Activated naive CD8-positive, alpha-beta T cell treated with anti-CD3 and anti-CD28 coated beads, Interleukin-2, amount 10 ng/mL, durations not matched to agents 7 days and 5 days (primary cell): ENCODE data around the gene CUX1. TPM values are rescaled to one million over a fixed set of nuclear protein-coding genes. Genes with fewer than 3 reads are reported as not detected.
"Not testable (repeated sequence)": the region's sequence is repeated elsewhere in the genome, so short reads cannot be mapped to it uniquely, and the experiment has no call there.

Experiments used
- ATAC-seq: fragments of 150-1000 bp; cut with Tn5 transposase; one replicate; pipeline ENCODE4 v1.10.0; 2021; ENCODE audit warnings: low read depth, moderate library complexity
- POLR2A ChIA-PET: fragments of 350-600 bp; sonication (Branson Sonifier 250); formaldehyde crosslinking; loops from one replicate; lab custom pipeline; 2021; ENCODE audit warnings: antibody characterized with exemption; lab: Charles Lee
- DNase-seq: peaks from one replicate; pipeline ENCODE4 v3.0.0; 2021
- H3K27ac Mint-ChIP-seq: one replicate; pipeline ENCODE4 v1.8.0; 2022; ENCODE audit warnings: mild to moderate bottlenecking, mixed read lengths
- H3K27me3 Mint-ChIP-seq: one replicate; pipeline ENCODE4 v1.8.0; 2022; ENCODE audit warnings: mild to moderate bottlenecking, moderate library complexity, mixed read lengths
- H3K36me3 Mint-ChIP-seq: one replicate; pipeline ENCODE4 v1.8.0; 2021; ENCODE audit warnings: mild to moderate bottlenecking, mixed read lengths
- H3K4me1 Mint-ChIP-seq: one replicate; pipeline ENCODE4 v1.8.0; 2021; ENCODE audit warnings: mixed read lengths
- H3K4me3 Mint-ChIP-seq: one replicate; pipeline ENCODE4 v1.8.0; 2022; ENCODE audit warnings: mild to moderate bottlenecking, moderate library complexity, mixed read lengths
- H3K9me3 Mint-ChIP-seq: one replicate; pipeline ENCODE4 v1.8.0; 2021; ENCODE audit warnings: mixed read lengths
- total RNA-seq, 2 experiments: library from RNA; stranded (reverse); gene quantifications; one replicate each; pipeline ENCODE4 v1.2.3, GENCODE V29; 2021

The CUX1 gene
- total RNA-seq, 2 experiments from 2014 or later, result 35.7 to 37.6 TPM

GRCh38 chr7:101812595-101812994 lies 4.8 kb upstream of the CUX1 start:
- peaks cover 28% of the 10 kb centered on the region for H3K27me3 Mint-ChIP-seq
- H3K4me1 Mint-ChIP-seq, result peaks cover 5% of the 10 kb centered on the region
- no peak for DNase-seq
- H3K27ac Mint-ChIP-seq, result no peak overlapping the region
- H3K9me3 Mint-ChIP-seq, result no peaks in the 10 kb centered on the region
- POLR2A ChIA-PET, result no interaction called here
- no peak for ATAC-seq
- no peak overlapping the region for H3K4me3 Mint-ChIP-seq
- no peaks in the 10 kb centered on the region for H3K36me3 Mint-ChIP-seq

- POLR2A ChIA-PET, result interaction anchor here (1.0 kb wide), 1 partner anchor 71 kb away, joined by 4 read pairs; no protein-coding TSS in a partner anchor
- no peaks in the 10 kb centered on the region for H3K9me3 Mint-ChIP-seq
- ATAC-seq, result no peak
- DNase-seq, result no peak
- H3K36me3 Mint-ChIP-seq, result no peaks in the 10 kb centered on the region
- H3K27ac Mint-ChIP-seq, result no peak overlapping the region
- H3K4me1 Mint-ChIP-seq, result peaks cover 10% of the 10 kb centered on the region
- peaks cover 37% of the 10 kb centered on the region for H3K27me3 Mint-ChIP-seq
- H3K4me3 Mint-ChIP-seq, result peak overlapping the region; percentile 60
Measured at GRCh38 chr7:101813402-101814019, 3.9 kb upstream of the CUX1 start.

- DNase-seq (peak; percentile 75), ATAC-seq (peak; percentile 34)
- Mint-ChIP-seq H3K27me3 (peaks cover 41% of the 10 kb centered on the region), H3K9me3 (no peaks in the 10 kb centered on the region), H3K4me3 (peak overlapping the region; percentile 83), H3K4me1 (peaks cover 12% of the 10 kb centered on the region), H3K36me3 (no peaks in the 10 kb centered on the region), H3K27ac (peak overlapping the region; percentile 34)
- POLR2A ChIA-PET, result interaction anchor here (0.8 to 1.0 kb wide), 2 partner anchors 70 to 72 kb away, joined by 3 to 4 read pairs; no protein-coding TSS in a partner anchor
Measured at GRCh38 chr7:101814081-101814990, 3.1 kb upstream of the CUX1 start.

- peak; percentile 55 for ATAC-seq
- POLR2A ChIA-PET, result interaction anchor here (0.8 kb wide), 1 partner anchor 71 kb away, joined by 3 read pairs; no protein-coding TSS in a partner anchor
- H3K27ac Mint-ChIP-seq, result peak overlapping the region; percentile 34
Measured at GRCh38 chr7:101814991-101815825, 2.2 kb upstream of the CUX1 start.

GRCh38 chr7:101815826-101816594 lies 1.4 kb upstream of the CUX1 start:
- Mint-ChIP-seq H3K4me1 (peaks cover 12% of the 10 kb centered on the region), H3K27ac (peak overlapping the region; percentile 56), H3K4me3 (peak overlapping the region; percentile 79), H3K9me3 (no peaks in the 10 kb centered on the region), H3K36me3 (no peaks in the 10 kb centered on the region), H3K27me3 (peaks cover 39% of the 10 kb centered on the region)
- ATAC-seq (peak; percentile 83), DNase-seq (peak; percentile 82)
- POLR2A ChIA-PET, result no interaction called here

More at GRCh38 chr7:101814991-101815825, 2.2 kb upstream of the CUX1 start:
- Mint-ChIP-seq H3K36me3 (no peaks in the 10 kb centered on the region), H3K27me3 (peaks cover 41% of the 10 kb centered on the region), H3K9me3 (no peaks in the 10 kb centered on the region), H3K4me1 (peaks cover 12% of the 10 kb centered on the region), H3K4me3 (peak overlapping the region; percentile 83)
- peak; percentile 80 for DNase-seq

- Mint-ChIP-seq H3K9me3 (no peaks in the 10 kb centered on the region), H3K27me3 (peaks cover 34% of the 10 kb centered on the region), H3K4me1 (peaks cover 12% of the 10 kb centered on the region), H3K4me3 (no peak overlapping the region), H3K27ac (no peak overlapping the region), H3K36me3 (no peaks in the 10 kb centered on the region)
- DNase-seq (peak; percentile 55), ATAC-seq (no peak)
- POLR2A ChIA-PET, result interaction anchor here (1.0 kb wide), 1 partner anchor 73 kb away, joined by 3 read pairs; no protein-coding TSS in a partner anchor
Measured at GRCh38 chr7:101816595-101817470, 593 bp upstream of the CUX1 start.

- DNase-seq (no peak), ATAC-seq (no peak)
- H3K9me3 Mint-ChIP-seq, result no peaks in the 10 kb centered on the region
- H3K4me1 Mint-ChIP-seq, result peaks cover 14% of the 10 kb centered on the region
- peaks cover 18% of the 10 kb centered on the region for H3K27me3 Mint-ChIP-seq
- no peak overlapping the region for H3K27ac Mint-ChIP-seq
- no peaks in the 10 kb centered on the region for H3K36me3 Mint-ChIP-seq
- POLR2A ChIA-PET, result interaction anchor here (1.2 kb wide), 1 partner anchor 75 kb away, joined by 3 read pairs; no protein-coding TSS in a partner anchor
- H3K4me3 Mint-ChIP-seq, result peak overlapping the region; percentile 59
Measured at GRCh38 chr7:101818287-101819071, 1.1 kb downstream of the CUX1 start.

GRCh38 chr7:101819183-101819582 lies 1.8 kb downstream of the CUX1 start:
- no peak overlapping the region for H3K4me3 Mint-ChIP-seq
- POLR2A ChIA-PET, result interaction anchor here (1.2 kb wide), 1 partner anchor 76 kb away, joined by 3 read pairs; no protein-coding TSS in a partner anchor
- no peak overlapping the region for H3K27ac Mint-ChIP-seq
- H3K9me3 Mint-ChIP-seq, result no peaks in the 10 kb centered on the region
- ATAC-seq, result no peak
- peaks cover 16% of the 10 kb centered on the region for H3K27me3 Mint-ChIP-seq
- no peaks in the 10 kb centered on the region for H3K36me3 Mint-ChIP-seq
- peaks cover 15% of the 10 kb centered on the region for H3K4me1 Mint-ChIP-seq
- no peak for DNase-seq

- Mint-ChIP-seq H3K9me3 (no peaks in the 10 kb centered on the region), H3K4me1 (peaks cover 12% of the 10 kb centered on the region), H3K4me3 (no peak overlapping the region), H3K27me3 (peaks cover 16% of the 10 kb centered on the region), H3K36me3 (no peaks in the 10 kb centered on the region), H3K27ac (no peak overlapping the region)
- ATAC-seq (no peak), DNase-seq (no peak)
- POLR2A ChIA-PET, result no interaction called here
Measured at GRCh38 chr7:101819913-101820522, 2.6 kb downstream of the CUX1 start.

- H3K4me3 Mint-ChIP-seq, result no peak overlapping the region
- H3K36me3 Mint-ChIP-seq, result no peaks in the 10 kb centered on the region
- H3K4me1 Mint-ChIP-seq, result peaks cover 12% of the 10 kb centered on the region
- ATAC-seq, result no peak
- POLR2A ChIA-PET, result no interaction called here
- no peaks in the 10 kb centered on the region for H3K9me3 Mint-ChIP-seq
- H3K27me3 Mint-ChIP-seq, result peaks cover 16% of the 10 kb centered on the region
- no peak overlapping the region for H3K27ac Mint-ChIP-seq
- DNase-seq, result no peak
Measured at GRCh38 chr7:101820703-101821102, 3.3 kb downstream of the CUX1 start.

- H3K36me3 Mint-ChIP-seq, POLR2A ChIA-PET, H3K9me3 Mint-ChIP-seq, DNase-seq, H3K27ac Mint-ChIP-seq, H3K4me3 Mint-ChIP-seq, ATAC-seq: not testable (repeated sequence)
- peaks cover 10% of the 10 kb centered on the region for H3K4me1 Mint-ChIP-seq
- H3K27me3 Mint-ChIP-seq, result peaks cover 13% of the 10 kb centered on the region
Measured at GRCh38 chr7:101822632-101823031, 5.2 kb downstream of the CUX1 start.
